OCI-LY1 (cell line): ENCODE data around the gene KIRREL3.

Experiments
- EZH2 ChIP-seq: fragments of 200-600 bp; sonication (generic), shearing (Covaris generic); IDR thresholded peaks from 2 replicates; pipeline ENCODE4 v1.8.0; 2017; ENCODE audit warnings: borderline replicate concordance, mixed run types, mild to moderate bottlenecking, antibody characterized with exemption, low read length, moderate library complexity, mixed read lengths
- TF ChIP-seq, protein P1 (sequence below): fragments of 200-600 bp; sonication (generic), shearing (Covaris generic); IDR thresholded peaks from 2 replicates; pipeline ENCODE4 v1.5.1; 2017; ENCODE audit warnings: mild to moderate bottlenecking, antibody characterized with exemption, low read length, moderate library complexity, mixed read lengths

DNA sequence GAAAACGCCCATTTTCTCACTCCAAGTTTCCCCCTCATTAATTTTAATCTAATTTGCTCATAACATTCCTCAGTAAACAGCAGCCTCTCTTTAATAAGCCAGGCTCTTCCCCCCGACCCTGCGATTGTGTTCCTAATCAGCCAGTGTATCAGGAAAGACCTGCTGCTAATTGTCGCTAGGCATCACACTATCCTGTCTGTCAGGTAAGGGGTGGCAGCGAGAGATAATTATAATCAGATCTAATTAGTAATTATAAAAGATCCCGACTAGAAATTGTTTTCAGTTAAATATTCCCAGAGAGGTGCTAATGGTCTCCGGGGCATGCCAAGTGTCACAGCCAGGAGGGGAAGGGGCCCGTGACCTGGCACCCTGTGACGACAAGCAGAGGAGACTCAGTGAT, 502.3 kb downstream of the KIRREL3 start:
- TF ChIP-seq, protein P1, sequence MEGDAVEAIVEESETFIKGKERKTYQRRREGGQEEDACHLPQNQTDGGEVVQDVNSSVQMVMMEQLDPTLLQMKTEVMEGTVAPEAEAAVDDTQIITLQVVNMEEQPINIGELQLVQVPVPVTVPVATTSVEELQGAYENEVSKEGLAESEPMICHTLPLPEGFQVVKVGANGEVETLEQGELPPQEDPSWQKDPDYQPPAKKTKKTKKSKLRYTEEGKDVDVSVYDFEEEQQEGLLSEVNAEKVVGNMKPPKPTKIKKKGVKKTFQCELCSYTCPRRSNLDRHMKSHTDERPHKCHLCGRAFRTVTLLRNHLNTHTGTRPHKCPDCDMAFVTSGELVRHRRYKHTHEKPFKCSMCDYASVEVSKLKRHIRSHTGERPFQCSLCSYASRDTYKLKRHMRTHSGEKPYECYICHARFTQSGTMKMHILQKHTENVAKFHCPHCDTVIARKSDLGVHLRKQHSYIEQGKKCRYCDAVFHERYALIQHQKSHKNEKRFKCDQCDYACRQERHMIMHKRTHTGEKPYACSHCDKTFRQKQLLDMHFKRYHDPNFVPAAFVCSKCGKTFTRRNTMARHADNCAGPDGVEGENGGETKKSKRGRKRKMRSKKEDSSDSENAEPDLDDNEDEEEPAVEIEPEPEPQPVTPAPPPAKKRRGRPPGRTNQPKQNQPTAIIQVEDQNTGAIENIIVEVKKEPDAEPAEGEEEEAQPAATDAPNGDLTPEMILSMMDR: no peak
- no peak for TF ChIP-seq EZH2
